Cardiac fibroblast (primary cell): ENCODE results near the gene DHX9.

Experiments
- DNase-seq, 2 donors: peaks; one replicate each; pipeline versions ENCODE4 v3.0.0 to v3.0.0-alpha.2; 2010; ENCODE audit warnings: low read depth in 2 of 2
- H3K4me3 ChIP-seq, 2 donors: replicated peaks in 1 of 2; 1 replicate in 1 of 2; 2 replicates in 1 of 2; pipeline ENCODE4 v1.5.1; 2011; ENCODE audit warnings: low read depth in 2 of 2, low read length in 2 of 2, mild to moderate bottlenecking in 2 of 2, moderate library complexity in 1 of 2
- TF ChIP-seq, protein P1 (sequence below): IDR thresholded peaks from one replicate; pipeline ENCODE4 v1.5.1; 2011; ENCODE audit warnings: low read depth, mild to moderate bottlenecking, low read length, inconsistent platforms

DHX9 gene

DNA sequence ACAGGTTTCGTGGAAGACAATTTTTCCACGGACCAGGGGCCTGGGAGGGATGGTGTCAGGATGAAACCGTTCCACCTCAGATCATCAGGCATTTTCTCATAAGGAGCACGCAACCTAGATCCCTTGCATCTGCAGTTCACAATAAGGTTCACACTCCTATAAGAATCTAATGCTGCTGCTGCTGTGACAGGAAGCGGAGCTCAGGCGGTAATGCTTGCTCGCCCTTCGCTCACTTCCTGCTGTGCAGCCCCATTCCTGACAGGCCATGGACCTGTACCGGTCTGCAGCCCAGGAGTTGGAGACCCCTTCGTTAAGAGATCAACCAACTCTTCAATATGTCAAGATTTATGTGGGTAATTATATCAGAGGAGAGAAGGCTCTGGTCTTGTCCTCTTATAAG, 3.3 kb upstream of the DHX9 start:
- H3K4me3 ChIP-seq: no peak overlapping the region
- DNase-seq: no peak
- TF ChIP-seq, protein P1, sequence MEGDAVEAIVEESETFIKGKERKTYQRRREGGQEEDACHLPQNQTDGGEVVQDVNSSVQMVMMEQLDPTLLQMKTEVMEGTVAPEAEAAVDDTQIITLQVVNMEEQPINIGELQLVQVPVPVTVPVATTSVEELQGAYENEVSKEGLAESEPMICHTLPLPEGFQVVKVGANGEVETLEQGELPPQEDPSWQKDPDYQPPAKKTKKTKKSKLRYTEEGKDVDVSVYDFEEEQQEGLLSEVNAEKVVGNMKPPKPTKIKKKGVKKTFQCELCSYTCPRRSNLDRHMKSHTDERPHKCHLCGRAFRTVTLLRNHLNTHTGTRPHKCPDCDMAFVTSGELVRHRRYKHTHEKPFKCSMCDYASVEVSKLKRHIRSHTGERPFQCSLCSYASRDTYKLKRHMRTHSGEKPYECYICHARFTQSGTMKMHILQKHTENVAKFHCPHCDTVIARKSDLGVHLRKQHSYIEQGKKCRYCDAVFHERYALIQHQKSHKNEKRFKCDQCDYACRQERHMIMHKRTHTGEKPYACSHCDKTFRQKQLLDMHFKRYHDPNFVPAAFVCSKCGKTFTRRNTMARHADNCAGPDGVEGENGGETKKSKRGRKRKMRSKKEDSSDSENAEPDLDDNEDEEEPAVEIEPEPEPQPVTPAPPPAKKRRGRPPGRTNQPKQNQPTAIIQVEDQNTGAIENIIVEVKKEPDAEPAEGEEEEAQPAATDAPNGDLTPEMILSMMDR: no peak

DNA sequence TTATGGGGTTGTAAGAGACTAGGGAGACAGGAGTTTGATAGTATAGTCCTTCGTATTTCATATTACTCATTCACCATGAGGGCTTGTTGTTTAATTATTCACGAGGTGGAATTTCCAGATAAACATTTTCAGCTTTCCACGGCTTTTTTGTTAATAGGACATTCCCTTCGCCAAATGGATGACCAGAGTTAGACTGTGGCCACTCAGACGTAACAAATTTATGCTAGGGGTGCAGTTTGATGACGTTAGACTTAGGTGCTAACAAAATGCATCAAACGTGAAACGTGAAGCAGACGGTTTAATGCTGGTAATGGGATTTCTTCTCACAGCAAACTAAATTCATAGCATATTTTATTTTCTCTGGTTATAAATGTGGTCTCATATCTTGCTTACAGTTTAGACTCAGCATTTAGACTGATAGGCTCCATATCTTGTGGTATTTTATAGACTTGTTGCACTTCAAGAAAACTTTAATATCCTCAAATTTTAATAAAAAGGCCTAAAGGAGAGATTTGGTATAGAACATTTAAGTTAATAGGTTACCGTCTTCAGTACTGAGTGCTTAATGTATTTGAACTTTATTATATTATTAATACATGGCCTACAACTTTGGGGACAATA, 2.3 kb downstream of the DHX9 start:
- H3K4me3 ChIP-seq: peak overlapping the region in 1 of 2 donors; percentile 74
- TF ChIP-seq, protein P1: no peak
- peak; percentile 18 to 44 for DNase-seq

DNA sequence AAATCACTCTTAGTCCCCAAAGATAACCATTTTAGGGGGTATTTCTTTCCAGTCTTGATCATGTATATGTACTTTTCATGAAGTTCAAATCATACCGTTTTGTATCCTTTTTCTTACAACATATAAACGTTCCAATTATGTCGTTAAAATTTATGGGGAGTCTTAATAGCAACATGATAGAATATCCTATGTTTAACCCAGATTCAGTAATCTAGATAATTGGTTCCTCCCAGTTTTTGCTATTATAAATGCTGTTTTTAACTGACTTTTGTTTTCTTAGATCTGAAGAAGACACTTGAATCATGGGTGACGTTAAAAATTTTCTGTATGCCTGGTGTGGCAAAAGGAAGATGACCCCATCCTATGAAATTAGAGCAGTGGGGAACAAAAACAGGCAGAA, 3.1 kb downstream of the DHX9 start:
- H3K4me3 ChIP-seq: no peak overlapping the region
- TF ChIP-seq, protein P1: no peak

DNA sequence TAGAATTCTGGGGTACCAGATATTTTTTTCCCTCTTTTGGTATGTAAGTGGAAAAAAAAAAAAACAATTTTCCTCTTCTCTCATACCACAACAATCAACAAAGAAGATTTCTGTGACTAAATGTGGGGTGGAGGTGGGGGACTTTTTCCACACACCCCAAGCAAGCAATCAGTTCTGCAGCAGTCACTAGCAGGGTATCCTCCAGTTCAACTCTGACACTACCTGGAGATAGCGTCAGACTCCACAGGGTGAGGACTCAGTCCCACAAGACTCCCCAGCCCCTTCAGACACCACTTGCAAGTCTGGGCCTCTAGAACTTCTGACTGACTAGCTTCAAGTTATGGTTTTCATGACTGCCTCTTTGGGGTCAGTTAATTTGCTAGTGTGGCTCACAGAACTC, 6.2 kb downstream of the DHX9 start:
- no peak overlapping the region for H3K4me3 ChIP-seq
- DNase-seq: no peak
- TF ChIP-seq, protein P1: no peak

More for the DNA sequence above, 3.1 kb downstream of the DHX9 start:
- DNase-seq: no peak

DNA sequence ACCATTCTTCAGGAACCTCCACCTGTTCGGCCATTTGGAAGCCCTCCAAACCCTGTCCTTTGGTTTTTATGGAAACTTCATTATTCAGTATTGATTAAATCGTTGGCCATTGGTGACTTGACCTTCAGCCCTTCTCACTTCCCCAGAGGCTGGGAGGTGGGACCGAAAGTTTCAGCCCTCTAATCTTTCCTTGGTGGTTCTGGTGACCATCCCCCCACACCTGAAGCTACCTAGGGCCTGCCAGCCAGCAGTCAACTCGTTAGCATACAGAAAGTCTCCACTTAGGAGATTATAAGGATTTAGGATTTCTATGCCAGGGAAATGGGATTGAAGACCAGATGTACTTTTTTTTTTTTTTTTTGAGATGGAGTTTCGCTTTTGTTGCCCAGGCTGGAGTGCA, 6.7 kb downstream of the DHX9 start:
- no peak for DNase-seq
- H3K4me3 ChIP-seq: no peak overlapping the region
- TF ChIP-seq, protein P1: no peak

DNA sequence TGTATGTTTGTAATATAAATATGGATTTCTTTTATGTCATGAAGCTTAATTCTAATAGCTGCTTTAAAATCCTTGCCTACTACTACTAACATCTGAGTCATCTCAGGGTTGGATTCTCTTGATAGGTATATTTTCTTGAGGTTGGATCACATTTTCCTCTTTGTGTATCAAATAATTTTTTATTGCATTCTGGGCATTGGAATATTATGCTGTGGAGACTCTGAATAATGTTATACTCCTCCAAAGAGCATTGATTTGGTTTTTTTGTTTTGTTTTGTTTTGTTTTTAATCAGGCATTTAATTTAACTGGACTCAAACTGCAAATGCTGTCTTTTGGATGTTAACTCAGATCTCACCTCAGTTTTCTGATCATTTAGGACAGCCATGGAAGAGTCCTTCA, 8.0 kb downstream of the DHX9 start:
- H3K4me3 ChIP-seq: no peak overlapping the region
- DNase-seq: no peak
- TF ChIP-seq, protein P1: no peak

DNA sequence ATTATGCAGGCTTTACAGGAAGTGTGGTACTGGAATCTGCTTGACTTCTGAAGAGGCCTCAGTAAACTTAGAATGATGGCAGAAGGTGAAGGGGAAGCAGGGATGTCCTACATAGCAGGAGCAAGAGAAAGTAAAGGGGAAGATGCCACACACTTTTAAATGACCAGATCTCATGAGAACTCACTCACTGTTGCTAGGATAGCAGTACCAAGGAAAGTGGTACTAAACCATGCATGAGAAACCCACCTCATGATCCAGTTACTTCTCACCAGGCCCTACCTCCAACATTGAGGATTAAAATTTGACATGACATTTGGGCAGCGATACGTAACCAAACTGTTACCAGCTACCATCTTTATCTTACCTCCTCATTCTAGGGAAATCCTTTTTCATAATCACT, 9.6 kb downstream of the DHX9 start:
- DNase-seq: no peak
- H3K4me3 ChIP-seq: no peak overlapping the region
- TF ChIP-seq, protein P1: no peak
